ENCODE data around the gene BANP.
"Not testable (repeated sequence)": the region's sequence is repeated elsewhere in the genome, so short reads cannot be mapped to it uniquely, and the experiment has no call there.

The BANP gene, protein sequence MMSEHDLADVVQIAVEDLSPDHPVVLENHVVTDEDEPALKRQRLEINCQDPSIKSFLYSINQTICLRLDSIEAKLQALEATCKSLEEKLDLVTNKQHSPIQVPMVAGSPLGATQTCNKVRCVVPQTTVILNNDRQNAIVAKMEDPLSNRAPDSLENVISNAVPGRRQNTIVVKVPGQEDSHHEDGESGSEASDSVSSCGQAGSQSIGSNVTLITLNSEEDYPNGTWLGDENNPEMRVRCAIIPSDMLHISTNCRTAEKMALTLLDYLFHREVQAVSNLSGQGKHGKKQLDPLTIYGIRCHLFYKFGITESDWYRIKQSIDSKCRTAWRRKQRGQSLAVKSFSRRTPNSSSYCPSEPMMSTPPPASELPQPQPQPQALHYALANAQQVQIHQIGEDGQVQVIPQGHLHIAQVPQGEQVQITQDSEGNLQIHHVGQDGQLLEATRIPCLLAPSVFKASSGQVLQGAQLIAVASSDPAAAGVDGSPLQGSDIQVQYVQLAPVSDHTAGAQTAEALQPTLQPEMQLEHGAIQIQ

DNA sequence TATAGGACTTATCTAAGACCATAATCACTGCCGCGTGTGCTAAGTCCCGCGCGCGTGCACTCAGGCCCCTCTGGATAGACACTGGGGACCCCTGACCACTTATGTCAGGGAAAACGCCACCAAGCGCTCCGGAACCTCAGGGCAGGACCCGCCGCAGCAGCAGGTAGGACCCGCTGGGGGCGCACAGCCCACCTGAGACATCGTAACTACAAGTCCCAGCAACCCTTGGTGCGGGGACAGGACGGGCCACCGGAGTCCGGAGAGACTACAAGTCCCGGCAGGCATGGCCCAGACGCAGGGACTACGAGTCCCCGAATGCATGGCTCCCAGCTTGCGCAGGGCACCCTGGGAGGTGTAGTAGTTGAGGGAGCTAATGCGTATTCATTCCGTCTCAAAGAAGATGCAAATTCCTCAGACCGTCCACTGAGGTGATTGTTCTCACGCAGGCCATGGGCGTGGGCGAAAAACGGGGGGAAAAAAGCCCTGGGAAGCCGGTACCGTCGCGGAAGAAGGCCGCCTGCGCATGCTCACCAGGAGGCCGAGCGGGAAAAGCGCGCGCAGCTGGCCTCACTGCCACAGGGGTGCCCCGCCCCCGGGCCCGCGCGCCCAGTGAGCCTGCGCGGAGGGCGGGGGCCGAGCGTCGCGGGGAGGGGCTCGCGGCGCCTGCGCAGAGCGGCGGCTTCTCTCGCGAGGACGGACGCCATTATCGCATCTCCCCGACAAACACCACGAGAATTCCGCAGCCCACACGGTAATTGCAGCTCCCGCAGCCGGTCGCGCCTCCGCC is at the start of gene BANP:
BANP (plus strand) TSS at position 670 of the 787 bp plus-strand sequence. CDS start 23,682 bp downstream, outside the sequence.
- peak within 1 kb of the TSS; percentile 75 for H3K4me3 ChIP-seq (ENCODE audit: low read depth, low read length)
- TF ChIP-seq, protein P1, sequence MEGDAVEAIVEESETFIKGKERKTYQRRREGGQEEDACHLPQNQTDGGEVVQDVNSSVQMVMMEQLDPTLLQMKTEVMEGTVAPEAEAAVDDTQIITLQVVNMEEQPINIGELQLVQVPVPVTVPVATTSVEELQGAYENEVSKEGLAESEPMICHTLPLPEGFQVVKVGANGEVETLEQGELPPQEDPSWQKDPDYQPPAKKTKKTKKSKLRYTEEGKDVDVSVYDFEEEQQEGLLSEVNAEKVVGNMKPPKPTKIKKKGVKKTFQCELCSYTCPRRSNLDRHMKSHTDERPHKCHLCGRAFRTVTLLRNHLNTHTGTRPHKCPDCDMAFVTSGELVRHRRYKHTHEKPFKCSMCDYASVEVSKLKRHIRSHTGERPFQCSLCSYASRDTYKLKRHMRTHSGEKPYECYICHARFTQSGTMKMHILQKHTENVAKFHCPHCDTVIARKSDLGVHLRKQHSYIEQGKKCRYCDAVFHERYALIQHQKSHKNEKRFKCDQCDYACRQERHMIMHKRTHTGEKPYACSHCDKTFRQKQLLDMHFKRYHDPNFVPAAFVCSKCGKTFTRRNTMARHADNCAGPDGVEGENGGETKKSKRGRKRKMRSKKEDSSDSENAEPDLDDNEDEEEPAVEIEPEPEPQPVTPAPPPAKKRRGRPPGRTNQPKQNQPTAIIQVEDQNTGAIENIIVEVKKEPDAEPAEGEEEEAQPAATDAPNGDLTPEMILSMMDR (IDR thresholded peaks at IDR 0.05; ENCODE audit: borderline replicate concordance, insufficient read depth, low read depth, low read length), result peak; percentile 68

DNA sequence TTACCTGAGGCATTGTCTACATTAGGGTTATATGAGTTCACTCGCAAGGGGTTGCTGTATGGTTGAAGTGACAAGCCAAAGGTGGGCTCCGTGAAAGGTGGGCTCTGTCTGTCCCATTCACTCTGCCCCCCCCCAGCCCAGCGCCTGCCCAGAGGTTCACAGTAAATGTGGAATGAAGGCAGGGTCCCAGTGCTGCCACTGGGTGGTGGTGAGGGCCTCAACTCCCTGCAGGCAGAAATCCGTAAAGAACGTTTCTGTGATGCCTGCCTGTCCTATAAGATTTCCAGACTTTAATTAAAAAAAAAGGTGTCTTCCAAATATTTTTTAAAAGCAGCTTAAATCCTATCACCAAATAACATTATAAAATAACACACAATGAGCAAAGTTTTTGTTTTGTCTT is 46.3 kb upstream of the BANP start:
- not testable (repeated sequence) for H3K4me3 ChIP-seq (ENCODE audit: low read depth, low read length)

DNA sequence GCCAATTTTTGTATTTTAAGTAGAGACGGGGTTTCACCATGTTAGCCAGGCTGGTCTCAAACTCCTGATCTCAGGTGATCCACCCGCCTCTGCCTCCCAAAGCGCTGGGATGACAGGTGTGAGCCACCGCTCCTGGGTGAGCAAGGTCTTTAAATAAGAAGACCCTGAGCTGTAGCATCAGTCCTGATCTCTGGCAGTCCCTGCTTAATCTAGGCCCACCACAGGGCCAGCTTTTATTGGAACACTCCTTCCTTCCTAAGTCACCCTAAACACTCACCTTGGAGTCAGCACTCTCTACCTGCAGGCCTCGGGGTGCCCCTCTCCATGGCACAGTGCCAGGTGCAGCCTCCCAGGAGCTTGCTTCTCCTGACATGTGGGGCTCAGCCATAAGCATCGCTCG is 45.7 kb upstream of the BANP start:
- H3K4me3 ChIP-seq (ENCODE audit: low read depth, low read length), result not testable (repeated sequence)

DNA sequence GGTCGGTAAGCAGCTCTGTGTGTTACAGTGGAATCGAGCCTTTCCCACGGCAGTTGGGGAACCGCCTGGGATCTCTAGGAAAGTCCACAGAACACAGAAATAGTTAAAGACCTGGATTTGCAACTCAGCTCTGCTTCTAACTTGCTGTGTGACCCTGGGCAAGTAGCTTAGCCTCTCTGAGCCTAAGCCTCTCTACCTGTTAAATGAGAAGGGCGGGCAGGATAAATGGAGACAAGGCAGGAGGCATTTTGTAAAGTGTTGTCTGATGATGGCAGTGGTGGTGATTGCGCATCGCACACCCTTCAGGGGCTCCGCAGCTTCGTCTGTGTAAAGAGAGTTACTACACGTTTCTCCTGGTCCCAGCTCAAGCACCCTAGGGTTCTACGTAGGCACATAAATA is 43.1 kb upstream of the BANP start:
- H3K4me3 ChIP-seq (ENCODE audit: low read depth, low read length), result not testable (repeated sequence)

DNA sequence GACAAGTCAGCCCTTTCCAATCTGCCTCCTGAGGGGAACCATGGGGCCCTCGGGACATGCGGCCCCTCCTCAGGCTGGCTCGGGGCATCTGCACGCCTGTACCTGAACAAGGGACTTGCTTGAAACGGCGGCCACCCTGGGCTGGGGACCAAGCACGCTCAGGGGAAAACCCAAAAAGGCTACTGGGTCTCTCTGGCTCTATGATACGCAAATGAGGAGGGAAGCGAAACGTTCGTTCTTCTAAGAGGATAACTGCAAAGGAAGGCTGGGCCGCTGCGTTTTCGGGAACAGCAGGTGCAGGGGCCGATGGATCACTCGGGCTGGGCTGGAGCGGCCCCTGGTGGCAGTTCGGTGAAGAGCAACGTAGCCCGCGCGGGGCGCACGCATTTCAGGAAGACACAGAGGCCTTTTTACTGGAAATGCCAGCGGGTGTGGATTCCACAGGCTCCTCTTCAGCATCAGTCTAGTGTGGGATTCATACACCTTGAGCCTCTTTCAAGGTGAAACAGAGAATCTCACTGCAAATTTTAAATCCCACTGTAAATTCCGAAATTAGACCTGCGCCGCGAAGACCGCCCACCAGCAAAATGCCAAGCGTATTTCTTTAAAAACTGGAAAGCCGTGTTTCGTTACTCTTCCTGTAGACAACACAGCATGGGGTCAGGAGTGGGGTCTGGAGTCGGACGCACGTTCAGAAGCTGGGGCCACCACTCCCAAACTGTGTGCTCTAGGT is 41.9 kb upstream of the BANP start:
- TF ChIP-seq, protein P1 (IDR thresholded peaks at IDR 0.05; ENCODE audit: borderline replicate concordance, insufficient read depth, low read depth, low read length), result peak; percentile 90

DNA sequence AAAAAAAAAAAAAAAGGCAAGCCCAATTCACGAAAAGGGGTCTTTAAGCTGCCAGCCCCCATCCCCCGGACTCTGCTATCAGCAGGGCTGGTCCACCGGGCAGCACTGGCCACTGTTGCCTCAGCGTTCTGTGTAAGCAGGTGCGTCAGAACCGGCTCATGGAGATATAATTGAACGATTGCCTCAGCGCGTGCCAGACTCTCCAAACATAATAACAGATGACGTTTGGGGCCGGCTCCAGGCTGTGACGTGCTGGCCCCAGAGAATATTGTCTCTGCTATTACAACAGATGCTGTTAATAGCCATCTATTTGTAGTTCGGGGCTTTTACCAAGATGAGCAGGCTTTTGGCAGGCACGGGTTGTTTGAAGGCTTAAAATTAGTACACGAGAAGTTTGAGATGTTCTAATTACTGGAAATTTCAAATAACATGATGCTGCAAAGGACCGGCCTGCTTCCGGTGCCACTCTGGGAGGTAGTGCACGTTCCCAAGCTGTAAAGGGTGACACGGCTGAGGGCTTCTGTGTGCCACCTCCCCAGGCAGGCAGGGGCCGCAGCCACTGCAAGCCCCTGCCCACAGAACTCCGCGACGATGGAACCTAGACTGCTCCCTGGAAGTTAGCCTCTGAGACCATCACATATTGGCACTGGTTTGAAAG is 40.0 kb upstream of the BANP start:
- H3K4me3 ChIP-seq (ENCODE audit: low read depth, low read length), result not testable (repeated sequence)

More for the DNA sequence above, 41.9 kb upstream of the BANP start:
- H3K4me3 ChIP-seq (ENCODE audit: low read depth, low read length), result not testable (repeated sequence)

DNA sequence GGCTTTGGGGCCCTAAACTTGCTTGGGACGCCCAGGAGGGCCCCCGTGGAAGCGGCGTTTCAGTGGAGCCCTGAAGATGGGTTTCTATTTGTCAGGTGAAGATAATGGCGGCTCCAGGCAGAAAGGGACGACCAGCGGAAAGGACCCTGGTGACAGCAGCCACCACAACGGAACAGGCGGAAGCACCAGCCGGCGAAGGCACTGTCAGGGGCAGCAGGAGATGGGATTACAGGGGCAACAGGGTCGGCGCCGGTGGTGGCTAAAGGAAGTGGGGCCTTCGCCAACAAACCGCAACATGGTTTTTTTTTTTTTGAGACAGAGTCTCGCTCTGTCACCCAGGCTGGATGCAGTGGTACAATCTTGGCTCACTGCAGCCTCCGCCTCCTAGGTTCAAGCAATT is 38.5 kb upstream of the BANP start:
- H3K4me3 ChIP-seq (ENCODE audit: low read depth, low read length), result not testable (repeated sequence)

DNA sequence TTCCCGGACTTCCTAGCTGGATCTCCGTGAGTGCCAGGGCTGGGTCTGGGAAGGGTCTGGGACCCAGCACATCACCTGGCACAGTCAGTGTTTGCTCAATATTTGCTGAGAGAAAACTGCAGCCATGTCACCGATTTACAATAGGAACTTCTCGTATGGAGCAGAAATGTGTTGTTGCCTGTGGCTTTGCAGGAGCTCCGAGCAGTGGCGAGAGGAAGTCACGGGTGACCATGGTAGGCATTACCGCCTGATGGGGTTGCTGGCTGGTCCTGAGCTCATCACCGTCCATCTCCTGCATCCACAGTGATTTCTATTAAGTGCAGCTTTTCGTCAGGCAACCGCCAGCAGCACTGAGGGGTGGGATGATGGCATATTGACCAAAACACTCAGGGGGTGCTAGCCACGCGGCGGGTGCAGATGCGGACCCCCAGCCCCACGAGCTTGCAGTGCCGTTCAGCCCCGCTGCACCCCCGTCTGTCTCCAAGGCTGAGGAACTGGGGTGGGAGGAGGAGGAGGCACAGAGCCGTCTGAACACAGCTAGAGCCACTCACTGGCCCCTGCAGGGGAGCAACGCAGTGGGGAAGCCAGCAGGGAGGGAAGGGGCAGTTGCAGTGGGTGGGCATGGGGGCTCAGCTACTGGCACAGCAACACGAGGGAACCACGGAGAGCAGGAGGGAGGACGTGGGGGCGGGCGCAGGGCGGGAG is 37.1 kb upstream of the BANP start:
- not testable (repeated sequence) for H3K4me3 ChIP-seq (ENCODE audit: low read depth, low read length)

DNA sequence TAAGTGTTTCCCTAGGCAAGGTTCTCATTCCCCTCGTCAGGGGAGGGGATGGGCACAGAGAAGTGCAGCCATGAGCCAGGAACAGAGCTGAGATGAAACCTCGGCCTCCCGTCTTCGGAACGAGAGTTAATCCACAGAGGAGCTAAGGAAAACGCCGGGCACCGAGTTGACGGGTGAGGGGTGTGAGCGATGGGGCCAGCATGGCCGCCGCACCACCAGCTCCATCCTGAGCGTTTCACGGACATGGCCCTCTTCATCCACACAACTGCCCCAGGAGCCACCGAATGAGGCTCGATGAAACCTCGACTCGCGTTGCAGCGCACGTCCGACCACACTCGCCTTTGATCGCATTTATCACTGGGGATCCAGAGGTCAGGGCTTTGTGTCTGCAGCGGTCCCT is 36.4 kb upstream of the BANP start:
- TF ChIP-seq, protein P1 (IDR thresholded peaks at IDR 0.05; ENCODE audit: borderline replicate concordance, insufficient read depth, low read depth, low read length), result no peak

More for the DNA sequence above, 36.4 kb upstream of the BANP start:
- no peak overlapping the region for H3K4me3 ChIP-seq (ENCODE audit: low read depth, low read length)
